BJ (cell line): ENCODE measurements around the gene SPSB2. TPM values are rescaled to one million over a fixed set of nuclear protein-coding genes. Genes with fewer than 3 reads are reported as not detected.

Experiments used
- CTCF ChIA-PET: fragments of 350-600 bp; formaldehyde crosslinking; extraction: SDS; loops from one replicate; lab custom pipeline; 2021; ENCODE audit warnings: antibody characterized with exemption, inconsistent platforms; lab: Yijun Ruan, JAX
- POLR2A ChIA-PET: fragments of 300-600 bp; sonication (Branson Sonifier 250); formaldehyde crosslinking; extraction: SDS; loops from one replicate; lab custom pipeline; 2021; ENCODE audit warnings: antibody characterized with exemption; lab: Charles Lee
- DNase-seq: peaks from one replicate; pipeline ENCODE4 v3.0.0-alpha.2; 2011; ENCODE audit warnings: low read depth
- H3K27me3 ChIP-seq: 2 replicates; pipeline ENCODE4 v1.6.0; 2011; ENCODE audit warnings: low read length; ENCODE audit not compliant: control insufficient read depth, insufficient read depth
- H3K36me3 ChIP-seq: 2 replicates; pipeline ENCODE4 v1.5.1; 2011; ENCODE audit warnings: low read length; ENCODE audit not compliant: control insufficient read depth, insufficient read depth
- H3K4me3 ChIP-seq: 2 replicates; pipeline ENCODE4 v1.5.1; 2011; ENCODE audit warnings: low read depth, mild to moderate bottlenecking, control low read depth, low read length
- polyA plus RNA-seq: library from polyadenylated mRNA; depleted of rRNA; stranded (reverse); fragments of >200 nt; gene quantifications from 2 replicates; pipeline ENCODE4 v1.2.3, GENCODE V29; 2011
- TF ChIP-seq, protein P1 (sequence below): IDR thresholded peaks from 2 replicates; pipeline ENCODE4 v1.5.1; 2011; ENCODE audit warnings: low read depth, mild to moderate bottlenecking, control low read depth, inconsistent platforms, low read length, moderate library complexity; ENCODE audit not compliant: insufficient read depth

SPSB2 gene
- polyA plus RNA-seq, 1 experiment = 7.3 TPM

DNA sequence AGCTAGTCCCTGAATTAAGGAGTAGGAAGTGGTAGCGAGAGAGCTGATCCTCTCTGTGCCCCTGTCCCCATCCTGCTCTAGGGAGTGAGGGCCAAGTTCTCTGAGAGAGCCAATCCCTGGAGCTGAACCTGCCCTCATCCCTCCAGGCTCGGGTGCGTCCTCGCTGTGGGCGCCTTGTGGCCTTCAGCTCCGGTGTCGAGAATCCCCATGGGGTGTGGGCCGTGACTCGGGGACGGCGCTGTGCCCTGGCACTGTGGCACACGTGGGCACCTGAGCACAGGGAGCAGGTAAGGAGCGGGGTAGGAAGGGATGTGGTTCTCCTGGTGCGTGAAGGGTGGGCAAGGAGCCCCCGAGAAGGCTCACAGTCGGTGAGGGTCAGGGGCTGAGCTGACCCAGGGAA, 34.2 kb downstream of the SPSB2 start:
- Histone ChIP-seq H3K36me3 (peaks cover 42% of the 10 kb centered on the region), H3K4me3 (no peak overlapping the region), H3K27me3 (no peaks in the 10 kb centered on the region)
- no peak for DNase-seq
- TF ChIP-seq, protein P1, sequence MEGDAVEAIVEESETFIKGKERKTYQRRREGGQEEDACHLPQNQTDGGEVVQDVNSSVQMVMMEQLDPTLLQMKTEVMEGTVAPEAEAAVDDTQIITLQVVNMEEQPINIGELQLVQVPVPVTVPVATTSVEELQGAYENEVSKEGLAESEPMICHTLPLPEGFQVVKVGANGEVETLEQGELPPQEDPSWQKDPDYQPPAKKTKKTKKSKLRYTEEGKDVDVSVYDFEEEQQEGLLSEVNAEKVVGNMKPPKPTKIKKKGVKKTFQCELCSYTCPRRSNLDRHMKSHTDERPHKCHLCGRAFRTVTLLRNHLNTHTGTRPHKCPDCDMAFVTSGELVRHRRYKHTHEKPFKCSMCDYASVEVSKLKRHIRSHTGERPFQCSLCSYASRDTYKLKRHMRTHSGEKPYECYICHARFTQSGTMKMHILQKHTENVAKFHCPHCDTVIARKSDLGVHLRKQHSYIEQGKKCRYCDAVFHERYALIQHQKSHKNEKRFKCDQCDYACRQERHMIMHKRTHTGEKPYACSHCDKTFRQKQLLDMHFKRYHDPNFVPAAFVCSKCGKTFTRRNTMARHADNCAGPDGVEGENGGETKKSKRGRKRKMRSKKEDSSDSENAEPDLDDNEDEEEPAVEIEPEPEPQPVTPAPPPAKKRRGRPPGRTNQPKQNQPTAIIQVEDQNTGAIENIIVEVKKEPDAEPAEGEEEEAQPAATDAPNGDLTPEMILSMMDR = no peak
- CTCF ChIA-PET = interaction anchor here (1.3 to 9.8 kb wide), 3 partner anchors 9 to 10 kb away, joined by 4 to 111 read pairs (median 6); partner anchors contain the start of genes CDCA3 and USP5
- POLR2A ChIA-PET = interaction anchor here (0.5 kb wide), 1 partner anchor 13 kb away, joined by 4 read pairs; the partner anchor contains the start of gene CDCA3

DNA sequence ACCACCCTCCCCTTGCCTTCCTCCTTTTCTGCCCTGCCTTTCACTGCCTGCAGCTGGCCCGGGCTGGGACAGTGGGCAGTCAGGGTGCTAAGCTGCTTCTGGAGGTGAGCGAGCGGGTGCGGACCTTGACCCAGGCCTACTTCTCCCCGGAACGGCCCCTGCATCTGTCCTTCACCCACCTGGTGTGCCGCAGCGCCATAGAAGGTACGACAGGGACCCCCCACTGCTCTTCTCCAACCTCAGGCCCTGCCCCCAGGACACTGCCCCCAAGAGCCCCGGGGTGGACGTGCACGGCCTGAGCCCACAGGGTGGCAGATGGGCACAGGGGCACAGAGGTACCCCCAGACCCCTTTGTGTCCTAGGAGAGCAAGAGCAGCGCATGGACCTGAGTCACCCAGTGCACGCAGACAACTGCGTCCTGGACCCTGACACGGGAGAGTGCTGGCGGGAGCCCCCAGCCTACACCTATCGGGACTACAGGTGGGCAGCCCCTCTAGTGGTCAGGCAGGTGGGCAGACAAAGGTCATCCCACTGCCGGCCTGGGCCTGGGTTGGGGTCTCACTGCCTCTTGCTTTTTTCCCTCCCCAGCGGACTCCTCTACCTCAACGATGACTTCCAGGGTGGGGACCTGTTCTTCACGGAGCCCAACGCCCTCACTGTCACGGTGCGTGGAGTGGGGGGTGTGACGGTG, 35.6 kb downstream of the SPSB2 start:
- TF ChIP-seq, protein P1 = no peak
- Histone ChIP-seq H3K36me3 (peaks cover 37% of the 10 kb centered on the region), H3K4me3 (no peak overlapping the region), H3K27me3 (no peaks in the 10 kb centered on the region)
- no peak for DNase-seq
- POLR2A ChIA-PET = no interaction called here
- CTCF ChIA-PET = interaction anchor here (1.9 to 9.8 kb wide), 3 partner anchors 11 to 84 kb away, joined by 8 to 111 read pairs (median 32); partner anchors contain the start of genes CDCA3, MLF2 and USP5

DNA sequence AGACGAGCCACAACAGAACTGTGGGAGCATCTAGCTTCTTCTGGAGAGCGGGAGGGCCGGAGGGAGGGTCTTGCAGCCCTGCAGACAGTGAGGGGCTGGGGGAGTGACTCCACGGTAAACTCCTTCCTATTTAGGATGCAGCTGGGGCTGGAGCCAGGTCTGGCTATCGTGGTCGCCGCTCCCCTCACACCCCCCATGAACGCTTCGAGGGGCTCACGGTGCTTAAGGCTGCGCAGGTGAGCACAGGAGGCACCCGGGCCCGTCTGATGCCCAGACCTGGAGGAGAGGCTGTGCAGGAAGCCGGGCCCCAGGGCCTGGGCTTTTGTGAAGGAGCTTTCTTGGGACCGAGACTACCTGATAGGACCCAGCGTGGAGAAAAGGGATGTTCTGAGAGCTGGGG, 36.3 kb downstream of the SPSB2 start:
- no peak for DNase-seq
- TF ChIP-seq, protein P1 = no peak
- ChIA-PET CTCF (interaction anchor here (1.9 to 9.8 kb wide), 3 partner anchors 12 to 84 kb away, joined by 8 to 111 read pairs (median 32); partner anchors contain the start of genes CDCA3, MLF2 and USP5), POLR2A (no interaction called here)
- no peak overlapping the region for H3K4me3 ChIP-seq
- H3K36me3 ChIP-seq = peaks cover 40% of the 10 kb centered on the region
- H3K27me3 ChIP-seq = no peaks in the 10 kb centered on the region

DNA sequence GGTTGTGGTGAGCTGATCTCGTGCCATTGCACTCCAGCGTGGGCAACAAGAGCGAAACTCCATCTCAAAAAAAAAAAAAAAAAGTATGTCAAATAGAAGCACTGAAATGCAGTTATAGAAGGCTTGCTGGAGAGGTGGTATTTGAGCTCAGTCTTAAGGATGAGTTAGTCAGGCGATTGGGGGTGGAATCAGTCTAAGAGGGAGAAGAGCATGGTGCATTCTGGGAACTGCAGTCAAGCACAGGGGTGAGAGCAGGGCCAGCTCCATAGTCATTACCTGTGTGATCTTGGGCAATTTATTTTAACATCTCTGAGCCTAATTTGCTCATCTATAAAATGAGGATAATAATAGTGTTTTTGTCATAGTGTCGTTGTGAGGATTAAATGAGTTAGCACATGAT, 38.2 kb downstream of the SPSB2 start:
- no peak for DNase-seq
- ChIA-PET CTCF (interaction anchor here (1.4 to 9.8 kb wide), 5 partner anchors 9 to 82 kb away, joined by 3 to 111 read pairs (median 6); partner anchors contain the start of genes CDCA3, MLF2 and USP5), POLR2A (no interaction called here)
- TF ChIP-seq, protein P1 = no peak
- Histone ChIP-seq H3K4me3 (no peak overlapping the region), H3K27me3 (no peaks in the 10 kb centered on the region), H3K36me3 (peaks cover 47% of the 10 kb centered on the region)

DNA sequence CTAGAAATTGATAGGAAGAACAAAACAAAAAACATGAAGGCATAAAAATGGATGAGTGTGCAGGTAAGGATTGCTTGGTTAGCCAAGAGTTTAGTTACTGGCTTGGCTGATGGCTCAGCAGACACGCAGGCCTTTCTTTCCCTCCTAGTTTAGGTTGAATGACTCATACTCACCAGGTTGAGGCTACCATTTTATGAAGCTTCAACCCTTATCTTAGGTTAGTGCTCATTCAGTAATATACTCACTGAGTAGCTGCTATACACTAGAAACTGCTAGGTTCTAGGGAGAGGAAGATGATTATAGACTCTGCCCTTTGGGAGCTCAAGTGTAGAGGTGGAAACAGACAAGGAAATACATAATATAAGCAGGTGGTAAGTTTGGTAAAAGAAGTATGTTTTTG, 38.8 kb downstream of the SPSB2 start:
- Histone ChIP-seq H3K4me3 (no peak overlapping the region), H3K27me3 (no peaks in the 10 kb centered on the region), H3K36me3 (peaks cover 43% of the 10 kb centered on the region)
- TF ChIP-seq, protein P1 = no peak
- CTCF ChIA-PET = interaction anchor here (1.0 to 9.8 kb wide), 7 partner anchors 8 to 237 kb away, joined by 3 to 111 read pairs (median 3); partner anchors contain the start of genes CDCA3, MLF2 and USP5
- no peak for DNase-seq
- POLR2A ChIA-PET = no interaction called here
